Mammary epithelial cell (primary cell): Measurements from ENCODE around the gene PRKCA.

Source experiments
- EZH2 ChIP-seq: IDR thresholded peaks from 2 replicates; pipeline ENCODE4 v1.6.1; 2012; ENCODE audit warnings: low read length, inconsistent platforms, borderline replicate concordance
- TF ChIP-seq, protein P1 (sequence below), 2 donors: IDR thresholded peaks in 1 of 2; conservative IDR thresholded peaks in 1 of 2; 2 replicates each; pipeline ENCODE4 v1.5.1; 2011 to 2012; ENCODE audit warnings: inconsistent platforms in 2 of 2, low read length in 2 of 2, mild to moderate bottlenecking in 2 of 2, control low read depth in 1 of 2, low read depth in 1 of 2; ENCODE audit not compliant: insufficient read depth in 1 of 2; ENCODE audit errors: extremely low read depth in 1 of 2

DNA sequence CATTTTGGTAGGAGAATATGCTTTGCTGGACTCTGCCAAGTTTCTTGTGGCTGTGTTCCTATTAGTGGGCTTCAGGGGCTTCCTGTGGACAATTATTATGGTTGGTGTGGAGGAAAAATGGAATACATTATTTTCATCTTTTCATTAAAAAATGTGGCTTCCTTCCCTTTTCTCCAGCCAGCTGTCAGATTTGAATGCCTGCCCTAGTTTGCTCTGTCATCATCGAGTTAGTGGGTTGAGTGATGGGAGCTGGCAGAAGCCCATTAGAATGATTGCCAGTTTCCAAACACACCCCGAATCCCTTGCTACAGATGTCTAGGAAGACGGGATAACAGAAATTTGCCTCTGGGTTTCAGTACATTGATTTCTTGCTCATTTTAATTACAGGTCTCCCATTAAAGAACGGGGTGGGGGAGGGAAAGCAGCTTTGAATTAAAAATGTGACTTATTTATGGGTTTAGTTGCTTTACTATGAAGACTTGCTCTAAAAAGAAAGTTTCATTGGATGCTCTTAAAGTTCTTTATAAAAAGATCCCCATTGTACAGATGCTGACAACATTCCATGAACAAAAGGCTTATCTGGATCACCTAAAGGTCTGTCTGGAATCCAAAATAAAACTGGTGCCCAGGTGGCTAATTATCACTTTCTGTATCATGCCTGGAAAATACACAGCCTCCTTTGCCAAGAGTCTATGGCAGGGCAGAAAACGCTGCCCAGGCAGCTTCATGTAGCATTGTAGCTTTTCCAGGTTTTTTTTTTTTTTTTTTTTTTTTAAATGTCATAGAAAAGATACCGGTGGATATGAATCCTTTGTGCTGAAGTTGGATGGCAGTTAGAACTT is 103.6 kb downstream of the PRKCA start:
- TF ChIP-seq, protein P1, sequence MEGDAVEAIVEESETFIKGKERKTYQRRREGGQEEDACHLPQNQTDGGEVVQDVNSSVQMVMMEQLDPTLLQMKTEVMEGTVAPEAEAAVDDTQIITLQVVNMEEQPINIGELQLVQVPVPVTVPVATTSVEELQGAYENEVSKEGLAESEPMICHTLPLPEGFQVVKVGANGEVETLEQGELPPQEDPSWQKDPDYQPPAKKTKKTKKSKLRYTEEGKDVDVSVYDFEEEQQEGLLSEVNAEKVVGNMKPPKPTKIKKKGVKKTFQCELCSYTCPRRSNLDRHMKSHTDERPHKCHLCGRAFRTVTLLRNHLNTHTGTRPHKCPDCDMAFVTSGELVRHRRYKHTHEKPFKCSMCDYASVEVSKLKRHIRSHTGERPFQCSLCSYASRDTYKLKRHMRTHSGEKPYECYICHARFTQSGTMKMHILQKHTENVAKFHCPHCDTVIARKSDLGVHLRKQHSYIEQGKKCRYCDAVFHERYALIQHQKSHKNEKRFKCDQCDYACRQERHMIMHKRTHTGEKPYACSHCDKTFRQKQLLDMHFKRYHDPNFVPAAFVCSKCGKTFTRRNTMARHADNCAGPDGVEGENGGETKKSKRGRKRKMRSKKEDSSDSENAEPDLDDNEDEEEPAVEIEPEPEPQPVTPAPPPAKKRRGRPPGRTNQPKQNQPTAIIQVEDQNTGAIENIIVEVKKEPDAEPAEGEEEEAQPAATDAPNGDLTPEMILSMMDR (conservative IDR thresholded peaks at IDR 0.05 in 1 of 2, IDR thresholded peaks at IDR 0.05 in 1 of 2; ENCODE audit: extremely low read depth in 1 of 2, insufficient read depth in 1 of 2, low read depth in 1 of 2, low read length in 2 of 2): no peak
- no peak for TF ChIP-seq EZH2
